Smooth muscle cell (in vitro differentiated cells): ENCODE results near the gene TMED8. TPM values are rescaled to one million over a fixed set of nuclear protein-coding genes. Genes with fewer than 3 reads are reported as not detected.
"Not testable (repeated sequence)": the region's sequence is repeated elsewhere in the genome, so short reads cannot be mapped to it uniquely, and the experiment has no call there.

Experiments
- DNase-seq: peaks from one replicate; lab custom pipeline; 2025; ENCODE audit not compliant: unreplicated experiment; lab: John Stamatoyannopoulos, UW
- H2AFZ ChIP-seq: fragments of 200-600 bp; sonication (generic); 2 replicates; pipeline ENCODE4 v1.6.0; 2016; ENCODE audit warnings: antibody characterized with exemption, low read depth, mild to moderate bottlenecking
- H3F3A ChIP-seq: fragments of 200-600 bp; sonication (generic); 2 replicates; pipeline ENCODE4 v1.6.0; 2017; ENCODE audit warnings: antibody characterized with exemption, low read depth
- H3K27ac ChIP-seq: fragments of 200-600 bp; sonication (generic); 2 replicates; pipeline ENCODE4 v1.5.1; 2016; ENCODE audit warnings: low read depth, mild to moderate bottlenecking
- H3K27me3 ChIP-seq: fragments of 200-600 bp; sonication (generic); 2 replicates; pipeline ENCODE4 v1.6.1; 2016; ENCODE audit warnings: low read depth, mild to moderate bottlenecking
- H3K36me3 ChIP-seq: fragments of 200-600 bp; sonication (generic); 2 replicates; pipeline ENCODE4 v1.5.1; 2016; ENCODE audit warnings: low read depth
- H3K4me1 ChIP-seq: fragments of 200-600 bp; sonication (generic); 2 replicates; pipeline ENCODE4 v1.5.1; 2016; ENCODE audit warnings: low read depth
- H3K4me2 ChIP-seq: fragments of 200-600 bp; sonication (generic); 2 replicates; pipeline ENCODE4 v1.6.0; 2016; ENCODE audit warnings: mild to moderate bottlenecking
- H3K4me3 ChIP-seq: fragments of 200-600 bp; sonication (generic); 2 replicates; pipeline ENCODE4 v1.5.1; 2016; ENCODE audit warnings: mild to moderate bottlenecking
- H3K79me2 ChIP-seq: fragments of 200-600 bp; sonication (generic); 2 replicates; pipeline ENCODE4 v1.6.0; 2016; ENCODE audit warnings: low read depth, mild to moderate bottlenecking
- H3K9ac ChIP-seq: fragments of 200-600 bp; sonication (generic); 2 replicates; pipeline ENCODE4 v1.6.0; 2016; ENCODE audit warnings: low read depth
- H3K9me3 ChIP-seq: fragments of 200-600 bp; sonication (generic); replicated peaks from 2 replicates; pipeline ENCODE4 v1.5.1; 2016; ENCODE audit warnings: low read depth
- H4K20me1 ChIP-seq: fragments of 200-600 bp; sonication (generic); 2 replicates; pipeline ENCODE4 v1.6.0; 2016; ENCODE audit warnings: low read depth
- CTCF ChIP-seq: fragments of 200-600 bp; sonication (generic); IDR thresholded peaks from 2 replicates; pipeline ENCODE4 v1.5.1; 2017; ENCODE audit warnings: borderline replicate concordance, mild to moderate bottlenecking, antibody characterized with exemption; ENCODE audit not compliant: insufficient read depth, poor library complexity, severe bottlenecking
- WGBS: methylation state at CpG from one replicate; pipeline ENCODE4 v1.1.7; 2016; ENCODE audit warnings: low lambda C conversion rate; 5-methylcytosine and 5-hydroxymethylcytosine counted together
- polyA plus RNA-seq: library from polyadenylated mRNA; unstranded; fragments of >200 nt; fragmentation: Nextera tagmentation; extraction: Ambion mirVana; gene quantifications from 2 replicates; pipeline ENCODE4 v1.2.1, GENCODE V29; 2016
- total RNA-seq: library from RNA; depleted of rRNA; stranded (reverse); fragments of >200 nt; gene quantifications from 2 replicates; pipeline ENCODE4 v1.2.3, GENCODE V29; 2014

TMED8 gene
- total and polyA plus RNA-seq, 2 experiments from 2014 or later = 4.5 to 12.2 TPM

GRCh38 chr14:77423423-77423822 lies 46.5 kb upstream of the TMED8 start, which contains the start of gene NOXRED1:
Gene NOXRED1 (minus strand): TSS chr14:77423523. CDS start chr14:77422889, 634 bp downstream.
- WGBS = 97% methylated on average over 1 of the region's 1 CpG
- H3K9ac ChIP-seq = no peak within 1 kb of the TSS
- H3K27me3 ChIP-seq = no peaks in the 10 kb centered on the region
- H3K9me3 ChIP-seq = no peaks in the 10 kb centered on the region
- H3K4me2 ChIP-seq = no peak within 1 kb of the TSS
- no peaks in the 10 kb centered on the region for H3K4me1 ChIP-seq
- peaks cover 24% of the 10 kb centered on the region for H3K36me3 ChIP-seq
- H4K20me1 ChIP-seq = no peaks in the 10 kb centered on the region
- no peak within 1 kb of the TSS for H2AFZ ChIP-seq
- no peaks in the 10 kb centered on the region for H3K79me2 ChIP-seq
- no peak within 1 kb of the TSS for H3K27ac ChIP-seq
- no peaks in the 10 kb centered on the region for H3F3A ChIP-seq
- no peak within 1 kb of the TSS for H3K4me3 ChIP-seq
- no peak for TF ChIP-seq CTCF
- no peak for DNase-seq

- Histone ChIP-seq H3K4me2 (no peak overlapping the region), H3K79me2 (no peaks in the 10 kb centered on the region), H3K4me3 (no peak overlapping the region), H3K27me3 (no peaks in the 10 kb centered on the region), H3K9me3 (no peaks in the 10 kb centered on the region), H3K27ac (no peak overlapping the region), H3F3A (no peaks in the 10 kb centered on the region), H3K36me3 (peaks cover 14% of the 10 kb centered on the region), H3K4me1 (no peaks in the 10 kb centered on the region), H3K9ac (no peak overlapping the region), H4K20me1 (no peaks in the 10 kb centered on the region), H2AFZ (no peak overlapping the region)
- WGBS = 78% methylated on average over 2 of the region's 2 CpGs
- no peak for DNase-seq
- TF ChIP-seq CTCF = no peak
Observed at GRCh38 chr14:77421201-77421600, 44.3 kb upstream of the TMED8 start.

GRCh38 chr14:77416836-77417235 lies 39.9 kb upstream of the TMED8 start:
- Histone ChIP-seq H3K27me3 (no peaks in the 10 kb centered on the region), H3K27ac (no peak overlapping the region), H3K9me3 (no peaks in the 10 kb centered on the region), H3K36me3 (no peaks in the 10 kb centered on the region), H3K4me1 (no peaks in the 10 kb centered on the region), H3K9ac (no peak overlapping the region), H3K4me3 (no peak overlapping the region), H3F3A (no peaks in the 10 kb centered on the region), H2AFZ (no peak overlapping the region), H4K20me1 (no peaks in the 10 kb centered on the region), H3K79me2 (no peaks in the 10 kb centered on the region), H3K4me2 (no peak overlapping the region)
- DNase-seq = no peak
- WGBS = 97% methylated on average over 8 of the region's 8 CpGs
- TF ChIP-seq CTCF = no peak

- H3F3A ChIP-seq, H3K9me3 ChIP-seq, H3K4me1 ChIP-seq, H3K36me3 ChIP-seq, H3K27me3 ChIP-seq, H3K4me2 ChIP-seq, H2AFZ ChIP-seq, H3K27ac ChIP-seq, H4K20me1 ChIP-seq, H3K4me3 ChIP-seq, H3K79me2 ChIP-seq, H3K9ac ChIP-seq, DNase-seq: not testable (repeated sequence)
- 94% methylated on average over 2 of the region's 3 CpGs for WGBS
Observed at GRCh38 chr14:77416098-77416497, 39.2 kb upstream of the TMED8 start.

GRCh38 chr14:77415403-77416030 lies 38.6 kb upstream of the TMED8 start:
- DNase-seq, H3K4me1 ChIP-seq, H2AFZ ChIP-seq, H3K4me2 ChIP-seq, H3K9ac ChIP-seq, H3K27me3 ChIP-seq, H3K4me3 ChIP-seq, H3K9me3 ChIP-seq, H3K79me2 ChIP-seq, H3K36me3 ChIP-seq, H4K20me1 ChIP-seq, H3K27ac ChIP-seq, H3F3A ChIP-seq: not testable (repeated sequence)
- 97% methylated on average over 10 of the region's 10 CpGs for WGBS
